ENCODE results near the gene ERN1.
A peak's percentile ranks its signal among the peaks of the same experiment; 100 is the strongest.

ERN1 gene

DNA sequence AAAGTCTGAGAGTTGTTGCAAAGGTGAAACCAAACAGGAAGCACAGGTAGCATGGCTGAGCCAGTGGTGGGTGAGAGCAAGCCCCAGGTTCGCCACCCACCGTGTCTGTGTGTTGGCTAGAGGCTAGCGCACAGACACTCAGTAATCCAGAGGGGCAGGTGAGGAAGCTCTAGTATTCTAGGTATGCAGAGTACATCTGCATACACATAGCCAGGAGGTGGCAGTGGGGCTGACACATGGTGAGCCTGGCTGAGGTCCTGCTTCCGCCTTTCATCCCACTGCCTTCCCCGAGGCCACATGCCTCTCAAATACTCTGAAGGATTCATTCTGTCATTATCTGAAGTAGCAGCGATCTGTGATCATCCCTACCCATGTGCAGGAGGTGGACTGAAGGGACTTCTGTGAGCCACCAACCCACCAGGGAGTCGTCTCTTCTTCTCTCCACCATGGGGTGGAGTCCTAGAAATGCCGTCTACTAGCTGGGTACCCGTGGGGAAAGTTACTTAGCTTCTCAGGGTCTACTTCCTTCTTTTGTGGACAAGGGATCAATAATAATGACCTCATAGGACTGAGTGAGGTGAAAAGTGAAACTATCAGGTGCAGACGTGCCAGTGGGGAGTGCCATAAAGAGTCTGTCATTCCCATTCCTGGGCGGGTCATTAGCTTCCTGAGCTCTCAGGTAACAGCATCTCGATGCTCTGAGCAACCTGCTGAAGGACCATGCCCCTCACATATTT is 73.5 kb downstream of the ERN1 start:
- no peak for DNase-seq

- no peak for DNase-seq
These were observed 74.5 kb downstream of the ERN1 start for GRCh38 chr17:64055183-64056142.

- no peak for DNase-seq
These were observed 75.6 kb downstream of the ERN1 start for GRCh38 chr17:64054304-64054703.

GRCh38 chr17:64053101-64053500 is 76.8 kb downstream of the ERN1 start:
- no peak for DNase-seq

GRCh38 chr17:64051153-64051552 is 78.8 kb downstream of the ERN1 start:
- no peak for DNase-seq

GRCh38 chr17:64048805-64049204 is 81.1 kb downstream of the ERN1 start:
- no peak for DNase-seq

GRCh38 chr17:64045176-64045575 is 84.8 kb downstream of the ERN1 start:
- no peak for DNase-seq

- no peak for DNase-seq
These were observed 87.1 kb downstream of the ERN1 start for GRCh38 chr17:64042700-64043485.

- no peak for DNase-seq
These were observed 88.0 kb downstream of the ERN1 start for GRCh38 chr17:64041912-64042311.

DNA sequence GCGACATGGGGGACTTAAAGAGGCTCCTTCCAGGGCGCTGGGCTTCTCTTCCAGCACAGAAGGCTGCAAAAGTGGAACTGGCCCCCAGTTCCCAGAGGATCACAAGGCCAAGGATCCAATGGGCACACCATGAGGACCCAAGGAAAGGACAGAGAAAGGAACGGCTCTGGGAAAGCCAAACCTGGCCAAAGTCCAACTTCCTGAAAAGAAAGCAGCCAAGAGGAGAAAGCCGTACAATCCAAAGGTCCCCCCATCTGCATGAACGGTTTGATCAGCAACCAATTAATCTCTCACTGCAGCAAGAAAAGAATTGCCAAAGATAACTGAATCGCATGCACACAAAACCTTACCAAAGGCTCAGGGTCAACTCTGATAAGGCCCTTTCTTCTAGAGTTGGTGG is 89.7 kb downstream of the ERN1 start:
- no peak for DNase-seq

- no peak for DNase-seq
These were observed 90.9 kb downstream of the ERN1 start for GRCh38 chr17:64039106-64039400.

- no peak for DNase-seq
These were observed 91.4 kb downstream of the ERN1 start for GRCh38 chr17:64038331-64039105.

DNA sequence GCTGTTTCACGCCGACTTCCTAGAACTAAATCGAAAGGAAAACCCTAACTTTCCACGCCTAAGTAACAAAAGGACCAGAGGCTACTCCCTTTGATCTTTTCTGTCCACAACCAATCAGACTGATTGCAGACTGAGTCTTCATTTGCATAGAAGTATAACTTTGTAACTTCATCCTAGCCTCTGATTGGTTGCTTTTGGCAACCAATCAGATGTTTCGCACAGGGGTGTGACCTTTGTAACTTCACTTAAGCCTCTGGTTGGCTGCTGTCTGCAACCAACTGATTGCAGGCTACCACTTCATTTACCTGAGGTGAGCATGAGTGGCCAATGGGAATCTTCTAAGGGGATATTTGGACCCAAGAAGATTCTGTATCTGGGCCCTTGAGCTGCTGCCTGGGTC is 92.1 kb downstream of the ERN1 start:
- DNase-seq = no peak

- no peak for DNase-seq
These were observed 92.8 kb downstream of the ERN1 start for GRCh38 chr17:64037180-64037579.

DNA sequence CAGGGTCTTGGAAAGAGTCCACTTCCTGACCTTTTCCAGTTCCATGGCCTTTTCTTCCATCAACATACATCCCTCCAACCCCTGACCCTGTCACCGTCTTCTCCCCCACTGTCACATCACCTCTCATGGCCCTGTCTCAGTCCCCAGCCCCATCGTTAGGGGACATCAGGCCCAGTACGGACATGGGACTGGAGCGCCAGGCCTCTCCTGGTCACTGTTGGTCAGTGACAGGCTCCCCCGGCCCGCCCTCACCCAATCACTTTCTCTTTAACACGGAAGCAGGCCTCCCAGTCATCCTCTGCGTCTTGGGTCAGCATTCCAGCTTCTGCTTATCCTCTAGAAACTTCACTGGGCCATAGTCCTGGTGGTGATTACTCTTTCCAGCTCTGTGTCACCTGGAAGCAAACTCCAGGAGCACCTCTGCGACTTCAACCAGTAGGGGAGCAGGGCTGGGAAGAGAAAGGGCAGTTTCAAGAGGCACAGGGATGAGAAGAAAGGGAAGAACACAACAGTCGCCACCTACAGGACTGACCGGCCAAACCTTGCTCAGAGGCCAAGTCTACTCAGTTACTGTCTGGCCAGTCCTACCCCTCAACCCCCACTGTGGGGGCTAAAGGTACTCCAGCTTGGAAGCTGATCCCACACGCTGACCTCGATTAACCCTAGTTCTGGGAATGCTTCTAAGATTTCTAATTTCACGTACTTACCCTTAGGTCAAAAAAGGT is 93.6 kb downstream of the ERN1 start:
- DNase-seq = no peak

DNA sequence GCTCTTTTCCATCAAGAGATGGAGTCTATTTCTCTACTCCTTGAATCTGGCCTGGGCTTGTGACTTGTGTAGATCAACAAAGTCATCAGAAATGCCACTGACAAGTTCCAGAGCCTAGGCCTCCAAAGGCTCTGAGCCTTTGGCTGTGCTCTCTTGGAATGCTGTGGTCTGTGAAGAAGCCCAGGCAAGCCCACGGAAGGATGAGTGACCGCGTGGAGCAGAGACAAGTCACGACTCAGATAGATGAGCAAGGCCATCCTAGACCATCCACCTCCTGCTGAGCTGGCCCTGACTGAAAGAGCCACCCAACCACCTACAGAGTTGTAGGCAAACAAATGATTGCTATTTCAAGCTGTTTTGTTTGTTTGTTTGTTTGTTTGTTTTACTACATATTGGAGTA is 97.9 kb downstream of the ERN1 start:
- DNase-seq = no peak

DNA sequence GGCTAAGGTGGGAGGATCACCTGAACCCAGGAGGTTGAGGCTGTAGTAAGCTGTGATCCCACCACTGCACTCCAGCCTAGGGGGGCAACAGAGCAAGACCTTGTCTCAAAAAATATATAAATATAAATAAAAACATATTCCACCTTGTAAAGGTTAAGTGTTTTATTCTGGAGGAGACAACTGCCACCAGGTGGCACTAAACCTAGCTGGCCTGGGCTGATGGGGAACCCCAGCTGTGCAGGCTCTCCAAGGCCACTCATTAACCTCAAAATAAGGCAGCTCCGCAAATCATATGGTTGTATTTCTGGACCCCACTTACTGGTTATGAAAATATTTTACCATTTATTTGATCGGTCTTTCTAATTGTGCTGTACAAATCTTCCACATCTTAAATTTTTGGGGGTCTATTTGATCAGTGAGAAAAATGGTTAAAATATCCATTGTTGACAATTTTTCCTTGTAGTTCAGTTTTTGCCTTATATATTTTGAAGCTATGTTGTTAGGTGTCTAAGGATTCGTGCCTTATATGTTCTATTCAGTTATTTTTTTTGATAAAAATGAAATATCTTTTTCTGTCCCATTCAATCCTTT is 101.0 kb downstream of the ERN1 start:
- DNase-seq = peak; percentile 30 to 73 (median 57)

GRCh38 chr17:64025732-64026294 is 104.1 kb downstream of the ERN1 start:
- DNase-seq = peak; percentile 56 to 70 (median 67)

DNA sequence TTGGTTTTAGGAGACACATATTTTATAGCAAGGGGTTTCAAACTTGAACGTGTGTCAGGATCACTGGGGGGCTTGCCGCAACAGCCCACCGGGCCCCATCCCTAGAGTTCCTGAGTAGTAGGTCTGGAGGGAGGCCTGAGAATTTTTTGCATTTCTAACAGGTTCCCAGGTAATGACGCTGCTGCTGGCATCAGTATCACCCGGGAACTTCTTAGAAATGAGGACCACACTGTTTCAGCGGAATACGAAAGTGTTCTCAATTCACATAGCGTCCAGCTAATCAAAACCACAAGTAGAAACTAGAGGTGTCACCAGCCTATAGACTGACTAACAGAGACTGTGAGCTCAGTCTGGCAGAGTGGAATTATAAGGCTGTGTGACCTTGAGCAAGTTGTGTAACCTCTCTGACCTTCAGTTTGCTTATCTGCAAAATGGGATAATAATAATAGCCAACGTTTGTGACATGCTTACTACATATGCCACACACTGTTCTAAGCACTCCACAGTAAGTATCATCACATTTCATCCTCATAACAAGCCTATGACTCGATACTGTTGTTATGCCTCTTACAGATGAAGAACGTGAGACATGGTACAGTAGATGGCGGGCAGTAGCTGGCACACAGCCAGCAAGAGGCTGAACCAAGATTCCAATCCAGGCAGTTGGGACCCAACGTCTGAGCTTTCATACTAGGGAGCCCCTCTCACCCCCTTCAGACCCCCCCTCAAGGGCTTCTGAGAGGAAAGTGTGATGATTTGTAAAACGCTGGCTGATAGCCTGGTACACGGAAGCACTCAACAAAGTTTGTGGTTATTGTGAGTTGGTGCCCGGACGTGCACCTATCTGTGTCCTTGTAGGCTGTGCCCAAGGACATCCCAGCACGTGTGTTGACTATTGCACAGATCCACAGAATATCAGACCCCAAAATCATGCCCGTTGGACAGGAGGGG is 104.9 kb downstream of the ERN1 start:
- DNase-seq = no peak

GRCh38 chr17:64024215-64024654 is 105.7 kb downstream of the ERN1 start:
- peak in 1 of 3 experiments; percentile 23 for DNase-seq

Measured in NCI-H1417 (cell line).